H9 (cell line): ENCODE measurements around the gene EFEMP1. TPM values are rescaled to one million over a fixed set of nuclear protein-coding genes. Genes with fewer than 3 reads are reported as not detected.

ENCODE experiments used
- DNase-seq: peaks from one replicate; pipeline ENCODE4 v3.0.0-alpha.2; 2017
- H2AFZ ChIP-seq: one replicate; pipeline ENCODE4 v1.6.1; 2013; ENCODE audit warnings: mild to moderate bottlenecking, low read length, control low read depth, moderate library complexity
- H2AK5ac ChIP-seq: 2 replicates; pipeline ENCODE4 v1.6.1; 2013; ENCODE audit warnings: low read length, control low read depth, mixed read lengths; ENCODE audit not compliant: insufficient read length
- H2BK120ac ChIP-seq: one replicate; pipeline ENCODE4 v1.6.1; 2013; ENCODE audit warnings: low read depth, mild to moderate bottlenecking, low read length, control low read depth, inconsistent platforms; ENCODE audit not compliant: poor library complexity, severe bottlenecking
- H2BK12ac ChIP-seq: 2 replicates; pipeline ENCODE4 v1.6.1; 2013; ENCODE audit warnings: low read length, control low read depth, mixed read lengths, low read depth; ENCODE audit not compliant: insufficient read length
- H2BK15ac ChIP-seq: 2 replicates; pipeline ENCODE4 v1.6.1; 2013; ENCODE audit warnings: low read depth, low read length, control low read depth
- H2BK20ac ChIP-seq: one replicate; pipeline ENCODE4 v1.6.1; 2013; ENCODE audit warnings: low read depth, mild to moderate bottlenecking, low read length, control low read depth, inconsistent platforms; ENCODE audit not compliant: poor library complexity, severe bottlenecking
- H2BK5ac ChIP-seq: 2 replicates; pipeline ENCODE4 v1.6.1; 2013; ENCODE audit warnings: low read length, control low read depth, mixed read lengths; ENCODE audit not compliant: insufficient read length
- H3K14ac ChIP-seq: 2 replicates; pipeline ENCODE4 v1.6.1; 2013; ENCODE audit warnings: low read length, control low read depth; ENCODE audit not compliant: insufficient read depth
- H3K18ac ChIP-seq: 2 replicates; pipeline ENCODE4 v1.6.1; 2013; ENCODE audit warnings: low read depth, mild to moderate bottlenecking, mixed read lengths, low read length, control low read depth; ENCODE audit not compliant: insufficient read length
- H3K23ac ChIP-seq: 2 replicates; pipeline ENCODE4 v1.6.1; 2013; ENCODE audit warnings: low read length, control low read depth, mixed read lengths, low read depth; ENCODE audit not compliant: insufficient read length
- H3K23me2 ChIP-seq: 2 replicates; pipeline ENCODE4 v1.6.1; 2013; ENCODE audit warnings: low read depth, mild to moderate bottlenecking, mixed read lengths, low read length, control low read depth; ENCODE audit not compliant: insufficient read length, poor library complexity, severe bottlenecking
- H3K27ac ChIP-seq: 2 replicates; pipeline ENCODE4 v1.5.1; 2013; ENCODE audit warnings: low read length, control low read depth, mixed read lengths, low read depth; ENCODE audit not compliant: insufficient read length
- H3K27me3 ChIP-seq: 2 replicates; pipeline ENCODE4 v1.6.1; 2013; ENCODE audit warnings: low read length, control low read depth, inconsistent platforms; ENCODE audit not compliant: insufficient read depth
- H3K4ac ChIP-seq: 2 replicates; pipeline ENCODE4 v1.6.1; 2013; ENCODE audit warnings: low read depth, mild to moderate bottlenecking, control low read depth, inconsistent platforms, low read length, moderate library complexity
- H3K4me1 ChIP-seq: 2 replicates; pipeline ENCODE4 v1.6.1; 2013; ENCODE audit warnings: low read length, control low read depth, inconsistent platforms; ENCODE audit not compliant: insufficient read depth
- H3K4me2 ChIP-seq: 2 replicates; pipeline ENCODE4 v1.6.1; 2013; ENCODE audit warnings: low read length, control low read depth, mixed read lengths; ENCODE audit not compliant: insufficient read length, insufficient read depth
- H3K56ac ChIP-seq: 2 replicates; pipeline ENCODE4 v1.6.1; 2013; ENCODE audit warnings: low read depth, mild to moderate bottlenecking, mixed read lengths, low read length, control low read depth; ENCODE audit not compliant: insufficient read length
- H3K79me1 ChIP-seq: 2 replicates; pipeline ENCODE4 v1.6.1; 2013; ENCODE audit warnings: low read depth, mild to moderate bottlenecking, moderate library complexity, low read length, control low read depth, inconsistent platforms; ENCODE audit not compliant: insufficient read depth, poor library complexity, severe bottlenecking
- H3K79me2 ChIP-seq: 2 replicates; pipeline ENCODE4 v1.6.1; 2013; ENCODE audit warnings: low read length, control low read depth, inconsistent platforms; ENCODE audit not compliant: insufficient read depth
- H3K9ac ChIP-seq: 2 replicates; pipeline ENCODE4 v1.6.1; 2013; ENCODE audit warnings: low read length, control low read depth, mixed read lengths; ENCODE audit not compliant: insufficient read length; ENCODE audit errors: extremely low read depth
- H3K9me3 ChIP-seq: one replicate; pipeline ENCODE4 v1.6.1; 2013; ENCODE audit warnings: low read depth, low read length, inconsistent platforms; ENCODE audit not compliant: control insufficient read depth
- H3T11ph ChIP-seq: one replicate; pipeline ENCODE4 v1.6.1; 2013; ENCODE audit warnings: mild to moderate bottlenecking, low read length, control low read depth, inconsistent platforms
- H4K20me1 ChIP-seq: one replicate; pipeline ENCODE4 v1.6.1; 2013; ENCODE audit not compliant: control insufficient read depth, insufficient read length, insufficient read depth
- H4K5ac ChIP-seq: 2 replicates; pipeline ENCODE4 v1.6.1; 2013; ENCODE audit warnings: low read depth, mild to moderate bottlenecking, mixed read lengths, low read length, control low read depth; ENCODE audit not compliant: insufficient read length
- H4K8ac ChIP-seq: replicated peaks from 2 replicates; pipeline ENCODE4 v1.6.1; 2013; ENCODE audit warnings: low read length, control low read depth, mixed read lengths, low read depth; ENCODE audit not compliant: insufficient read length
- H4K91ac ChIP-seq: 2 replicates; pipeline ENCODE4 v1.6.1; 2013; ENCODE audit warnings: low read depth, mild to moderate bottlenecking, moderate library complexity, mixed read lengths, low read length, control low read depth; ENCODE audit not compliant: insufficient read length
- H3K27ac Mint-ChIP-seq, 3 experiments: 2 replicates in 2 of 3; 3 replicates in 1 of 3; pipeline ENCODE4 v1.8.0; 2020 to 2021; ENCODE audit warnings: mixed read lengths in 3 of 3, mild to moderate bottlenecking in 1 of 3, moderate library complexity in 1 of 3
- H3K27me3 Mint-ChIP-seq: 2 replicates; pipeline ENCODE4 v1.8.0; 2021; ENCODE audit warnings: low read depth, mild to moderate bottlenecking, moderate library complexity, mixed read lengths
- H3K36me3 Mint-ChIP-seq, 3 experiments: 2 replicates in 2 of 3; 3 replicates in 1 of 3; pipeline ENCODE4 v1.8.0; 2020 to 2021; ENCODE audit warnings: low read depth in 3 of 3, mixed read lengths in 3 of 3; ENCODE audit not compliant: insufficient read depth in 1 of 3
- H3K4me1 Mint-ChIP-seq, 2 experiments: 2 replicates each; pipeline ENCODE4 v1.8.0; 2020; ENCODE audit warnings: mixed read lengths in 2 of 2
- H3K4me3 Mint-ChIP-seq, 2 experiments: 2 replicates in 1 of 2; 3 replicates in 1 of 2; pipeline ENCODE4 v1.8.0; 2020 to 2021; ENCODE audit warnings: mild to moderate bottlenecking in 2 of 2, mixed read lengths in 2 of 2, moderate library complexity in 1 of 2
- H3K9me3 Mint-ChIP-seq, 2 experiments: 2 replicates in 1 of 2; 3 replicates in 1 of 2; pipeline ENCODE4 v1.8.0; 2020; ENCODE audit warnings: mild to moderate bottlenecking in 2 of 2, mixed read lengths in 2 of 2, moderate library complexity in 1 of 2
- WGBS: extraction: QIAGEN DNeasy Blood & Tissue Kit; methylation state at CpG from one replicate; pipeline ENCODE4 v1.1.7; 2013; ENCODE audit warnings: missing lambda C conversion rate, low lambda C conversion rate, mixed read lengths; ENCODE audit not compliant: insufficient read length; ENCODE audit errors: extremely low coverage; 5-methylcytosine and 5-hydroxymethylcytosine counted together
- total RNA-seq: library from RNA; stranded (reverse); gene quantifications from 2 replicates; pipeline ENCODE4 v1.2.1, GENCODE V29; 2021
- TF ChIP-seq, protein P1 (sequence below): fragments of 200-600 bp; sonication (generic); conservative IDR thresholded peaks from 3 replicates; pipeline ENCODE4 v1.8.0; 2021; ENCODE audit warnings: antibody characterized with exemption, mild to moderate bottlenecking

Gene EFEMP1
- total RNA-seq, 1 experiment from 2014 or later = 3.5 TPM

- Histone ChIP-seq H3K79me2 (no peaks in the 10 kb centered on the region), H2BK12ac (no peak overlapping the region), H3K56ac (no peak overlapping the region), H3K14ac (no peak overlapping the region), H3K9me3 (no peaks in the 10 kb centered on the region), H4K5ac (no peak overlapping the region), H3K9ac (no peak overlapping the region), H3K4me2 (no peak overlapping the region), H3K79me1 (no peaks in the 10 kb centered on the region), H3K23ac (no peak overlapping the region), H3K27me3 (no peaks in the 10 kb centered on the region), H2BK120ac (no peak overlapping the region), H3K18ac (no peak overlapping the region), H2BK15ac (no peak overlapping the region), H3K23me2 (no peaks in the 10 kb centered on the region), H3K4ac (no peak overlapping the region), H2BK20ac (no peak overlapping the region), H2AK5ac (no peak overlapping the region), H2AFZ (no peak overlapping the region), H4K91ac (no peak overlapping the region), H3K27ac (no peak overlapping the region), H2BK5ac (no peak overlapping the region), H4K20me1 (no peaks in the 10 kb centered on the region), H3K4me1 (no peaks in the 10 kb centered on the region), H4K8ac (no peak overlapping the region), H3T11ph (no peak overlapping the region)
- H3K4me3 Mint-ChIP-seq = no peak overlapping the region
- WGBS = no CpG with 5 or more reads among the region's 2 CpGs
- no peak overlapping the region for H3K27ac Mint-ChIP-seq
- TF ChIP-seq, protein P1, sequence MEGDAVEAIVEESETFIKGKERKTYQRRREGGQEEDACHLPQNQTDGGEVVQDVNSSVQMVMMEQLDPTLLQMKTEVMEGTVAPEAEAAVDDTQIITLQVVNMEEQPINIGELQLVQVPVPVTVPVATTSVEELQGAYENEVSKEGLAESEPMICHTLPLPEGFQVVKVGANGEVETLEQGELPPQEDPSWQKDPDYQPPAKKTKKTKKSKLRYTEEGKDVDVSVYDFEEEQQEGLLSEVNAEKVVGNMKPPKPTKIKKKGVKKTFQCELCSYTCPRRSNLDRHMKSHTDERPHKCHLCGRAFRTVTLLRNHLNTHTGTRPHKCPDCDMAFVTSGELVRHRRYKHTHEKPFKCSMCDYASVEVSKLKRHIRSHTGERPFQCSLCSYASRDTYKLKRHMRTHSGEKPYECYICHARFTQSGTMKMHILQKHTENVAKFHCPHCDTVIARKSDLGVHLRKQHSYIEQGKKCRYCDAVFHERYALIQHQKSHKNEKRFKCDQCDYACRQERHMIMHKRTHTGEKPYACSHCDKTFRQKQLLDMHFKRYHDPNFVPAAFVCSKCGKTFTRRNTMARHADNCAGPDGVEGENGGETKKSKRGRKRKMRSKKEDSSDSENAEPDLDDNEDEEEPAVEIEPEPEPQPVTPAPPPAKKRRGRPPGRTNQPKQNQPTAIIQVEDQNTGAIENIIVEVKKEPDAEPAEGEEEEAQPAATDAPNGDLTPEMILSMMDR = no peak
- H3K27me3 Mint-ChIP-seq = no peaks in the 10 kb centered on the region
- no peak for DNase-seq
- peaks cover 3 to 6% of the 10 kb centered on the region in 2 experiments; a peak in 3 of 4 replicates for H3K4me1 Mint-ChIP-seq
- H3K9me3 Mint-ChIP-seq = no peaks in the 10 kb centered on the region; a peak in 1 of 5 replicates
- no peaks in the 10 kb centered on the region; a peak in 1 of 7 replicates for H3K36me3 Mint-ChIP-seq
Observed at GRCh38 chr2:55899881-55900280, 23.7 kb downstream of the EFEMP1 start.
